ENCODE data around the gene SRPK3.

Gene SRPK3

DNA sequence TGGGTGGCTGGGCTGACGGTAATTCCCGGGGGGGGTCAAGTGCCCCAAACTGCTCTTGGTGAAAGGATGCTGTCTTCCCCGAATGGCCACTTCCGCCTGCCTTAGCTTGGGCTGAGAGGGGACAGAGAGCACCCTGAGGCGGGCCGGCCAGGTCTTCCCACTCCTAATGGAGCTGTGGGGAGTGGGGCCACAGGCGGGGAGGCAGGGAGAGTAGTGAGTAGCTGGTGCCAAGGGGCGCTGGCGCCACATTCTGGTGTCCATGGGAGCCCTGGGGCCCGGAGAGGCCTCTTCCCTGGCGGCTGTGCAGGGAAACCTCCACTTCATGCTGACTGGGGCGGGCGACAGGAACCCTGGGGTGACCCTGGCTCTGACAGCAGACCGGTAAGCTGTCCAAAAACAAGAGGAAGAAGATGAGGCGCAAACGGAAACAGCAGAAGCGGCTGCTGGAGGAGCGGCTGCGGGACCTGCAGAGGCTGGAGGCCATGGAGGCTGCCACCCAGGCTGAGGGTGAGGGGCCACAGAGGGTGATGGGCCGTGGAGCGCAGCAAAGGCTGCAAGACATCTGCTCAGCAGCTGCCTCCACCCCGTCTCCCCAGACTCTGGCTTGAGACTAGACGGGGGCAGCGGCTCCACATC lies 2.7 kb downstream of the SRPK3 start:
- no peak for DNase-seq (ENCODE audit: low read depth)
- TF ChIP-seq CTCF (conservative IDR thresholded peaks at IDR 0.05; ENCODE audit: low read depth, low read length): no peak
- no peak overlapping the region for H3K4me3 ChIP-seq (ENCODE audit: low read length)

GRCh38 chrX:153784325-153784967 lies 3.6 kb downstream of the SRPK3 start:
- TF ChIP-seq CTCF (conservative IDR thresholded peaks at IDR 0.05; ENCODE audit: low read depth, low read length): no peak
- DNase-seq (ENCODE audit: low read depth): no peak

GRCh38 chrX:153786669-153787068 lies 5.8 kb downstream of the SRPK3 start:
- no peak for DNase-seq (ENCODE audit: low read depth)
- no peak for TF ChIP-seq CTCF (conservative IDR thresholded peaks at IDR 0.05; ENCODE audit: low read depth, low read length)
- no peak overlapping the region for H3K4me3 ChIP-seq (ENCODE audit: low read length)

More at GRCh38 chrX:153784325-153784967, 3.6 kb downstream of the SRPK3 start:
- no peak overlapping the region for H3K4me3 ChIP-seq (ENCODE audit: low read length)

- no peak overlapping the region for H3K4me3 ChIP-seq (ENCODE audit: low read length)
- no peak for DNase-seq (ENCODE audit: low read depth)
- TF ChIP-seq CTCF (conservative IDR thresholded peaks at IDR 0.05; ENCODE audit: low read depth, low read length): no peak
Measured at GRCh38 chrX:153789654-153790053, 8.8 kb downstream of the SRPK3 start.

DNA sequence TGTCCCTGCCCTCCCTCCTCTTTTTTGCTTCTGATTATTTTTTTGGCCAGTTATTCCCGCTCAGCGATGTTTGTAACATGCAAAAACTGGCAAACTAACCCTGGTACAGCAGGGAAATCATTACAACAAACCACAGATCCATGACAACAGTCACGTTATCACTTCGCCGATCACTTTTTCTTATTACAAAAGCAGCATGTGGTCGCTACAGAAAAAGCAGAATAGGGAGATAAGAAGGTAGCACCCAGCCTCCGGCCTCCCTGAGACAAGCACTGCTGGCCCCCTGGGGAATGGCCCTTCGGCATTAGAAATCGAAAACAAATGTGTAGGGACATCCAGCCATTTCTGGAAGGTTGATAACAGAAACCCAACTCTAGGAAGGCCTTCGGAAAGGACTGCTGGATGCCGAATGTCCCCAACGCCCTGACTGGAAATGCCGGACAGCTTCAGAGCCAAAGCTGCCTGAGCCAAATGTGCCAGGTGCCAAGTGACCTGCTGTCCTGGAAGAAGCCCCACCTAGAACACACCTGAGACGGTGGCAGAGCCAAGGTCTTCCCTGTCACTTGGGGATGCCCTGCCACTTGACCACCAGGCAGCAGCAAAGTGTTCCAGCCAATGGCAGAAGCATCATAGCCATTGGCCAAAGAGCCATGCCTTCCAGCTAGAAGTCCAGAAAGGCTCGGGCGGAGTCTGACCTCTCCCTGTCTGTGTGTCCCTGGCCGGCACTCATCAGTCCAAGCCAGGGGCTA lies 10.4 kb downstream of the SRPK3 start:
- no peak overlapping the region for H3K4me3 ChIP-seq (ENCODE audit: low read length)
- no peak for DNase-seq (ENCODE audit: low read depth)
- no peak for TF ChIP-seq CTCF (conservative IDR thresholded peaks at IDR 0.05; ENCODE audit: low read depth, low read length)

DNA sequence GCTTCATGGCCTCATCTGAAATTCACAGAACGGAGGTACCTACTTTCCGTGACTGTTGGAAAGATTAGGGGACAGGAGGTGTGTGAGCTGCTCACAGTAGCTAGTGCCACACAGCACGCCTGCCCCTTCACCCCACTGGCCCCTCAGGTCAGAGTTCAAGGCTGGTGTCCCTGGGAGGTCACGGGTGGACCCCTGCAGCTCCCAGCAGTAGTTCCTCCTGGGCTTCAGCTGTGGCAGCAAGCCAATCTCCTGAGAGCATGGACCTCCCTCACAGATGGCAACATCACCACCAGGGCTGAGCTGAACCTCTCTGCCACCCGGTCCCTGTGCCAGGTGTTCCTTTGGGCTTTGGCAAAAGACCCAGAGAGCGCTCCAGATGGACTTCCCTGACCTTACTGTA lies 11.5 kb downstream of the SRPK3 start:
- no peak for DNase-seq (ENCODE audit: low read depth)

More for the DNA sequence above, 11.5 kb downstream of the SRPK3 start:
- no peak overlapping the region for H3K4me3 ChIP-seq (ENCODE audit: low read length)
- TF ChIP-seq CTCF (conservative IDR thresholded peaks at IDR 0.05; ENCODE audit: low read depth, low read length): no peak
